GM23338 (cell line): ENCODE results near the gene IL1RL2. TPM values are rescaled to one million over a fixed set of nuclear protein-coding genes. Genes with fewer than 3 reads are reported as not detected.

Experiments used
- ATAC-seq: fragments of 200-7000 bp; cut with Tn5 transposase; 3 replicates; pipeline ENCODE4 v1.9.1; 2020
- DNase-seq: peaks from one replicate; pipeline ENCODE4 v3.0.0-alpha.2; 2015; ENCODE audit warnings: low spot score
- H2AFZ ChIP-seq: fragments of 200-600 bp; sonication (generic); 2 replicates; pipeline ENCODE4 v1.8.0; 2016; ENCODE audit warnings: antibody characterized with exemption, mild to moderate bottlenecking, moderate library complexity
- H3F3A ChIP-seq: fragments of 200-600 bp; sonication (generic); replicated peaks from 2 replicates; pipeline ENCODE4 v1.8.0; 2017; ENCODE audit warnings: antibody characterized with exemption, mixed run types, low read depth
- H3K27ac ChIP-seq: fragments of 200-600 bp; sonication (generic); 2 replicates; pipeline ENCODE4 v1.6.1; 2016; ENCODE audit warnings: low read depth
- H3K27me3 ChIP-seq: fragments of 200-600 bp; sonication (generic); 2 replicates; pipeline ENCODE4 v1.8.0; 2016; ENCODE audit warnings: mild to moderate bottlenecking, mixed run types, moderate library complexity; ENCODE audit not compliant: insufficient read depth
- H3K36me3 ChIP-seq: fragments of 200-600 bp; sonication (generic); 2 replicates; pipeline ENCODE4 v1.8.0; 2016; ENCODE audit warnings: mild to moderate bottlenecking; ENCODE audit not compliant: insufficient read depth
- H3K4me1 ChIP-seq: fragments of 200-600 bp; sonication (generic); 2 replicates; pipeline ENCODE4 v1.8.0; 2016; ENCODE audit warnings: mild to moderate bottlenecking, moderate library complexity; ENCODE audit not compliant: insufficient read depth
- H3K4me2 ChIP-seq: fragments of 200-600 bp; sonication (generic); 2 replicates; pipeline ENCODE4 v1.7.1; 2017; ENCODE audit warnings: mixed run types
- H3K4me3 ChIP-seq: fragments of 200-600 bp; sonication (generic); 2 replicates; pipeline ENCODE4 v1.6.1; 2016; ENCODE audit warnings: mixed run types
- H3K79me2 ChIP-seq: fragments of 200-600 bp; sonication (generic); replicated peaks from 2 replicates; pipeline ENCODE4 v1.8.0; 2017; ENCODE audit warnings: mild to moderate bottlenecking; ENCODE audit not compliant: insufficient read depth
- H3K9me2 ChIP-seq: fragments of 200-600 bp; sonication (generic); 2 replicates; pipeline ENCODE4 v1.8.0; 2017; ENCODE audit not compliant: insufficient read depth
- H4K20me1 ChIP-seq: fragments of 200-600 bp; sonication (generic); replicated peaks from 2 replicates; pipeline ENCODE4 v1.8.0; 2017; ENCODE audit warnings: mild to moderate bottlenecking; ENCODE audit not compliant: insufficient read depth
- H3K27ac Mint-ChIP-seq: 2 replicates; pipeline ENCODE4 v1.8.0; 2020; ENCODE audit warnings: inconsistent platforms, mild to moderate bottlenecking, moderate library complexity, mixed read lengths
- H3K27me3 Mint-ChIP-seq: 3 replicates; pipeline ENCODE4 v1.8.0; 2022; ENCODE audit warnings: low read depth, mild to moderate bottlenecking, moderate library complexity, mixed read lengths, inconsistent platforms; ENCODE audit not compliant: insufficient read depth, poor library complexity
- H3K36me3 Mint-ChIP-seq: 3 replicates; pipeline ENCODE4 v1.8.0; 2021; ENCODE audit warnings: low read depth, mild to moderate bottlenecking, inconsistent platforms, moderate library complexity, mixed read lengths
- H3K4me1 Mint-ChIP-seq: 3 replicates; pipeline ENCODE4 v1.8.0; 2020; ENCODE audit warnings: mild to moderate bottlenecking, inconsistent platforms, mixed read lengths
- H3K4me3 Mint-ChIP-seq: 3 replicates; pipeline ENCODE4 v1.8.0; 2021; ENCODE audit warnings: moderate library complexity, mild to moderate bottlenecking, inconsistent platforms, mixed read lengths
- H3K9me3 Mint-ChIP-seq: 3 replicates; pipeline ENCODE4 v1.8.0; 2020; ENCODE audit warnings: moderate library complexity, mild to moderate bottlenecking, inconsistent platforms, mixed read lengths
- CREB1 ChIP-seq: fragments of 250-450 bp; sonication (Bioruptor Pico); IDR thresholded peaks from 2 replicates; pipeline ENCODE4 v1.5.0; 2020; ENCODE audit warnings: low read depth, mild to moderate bottlenecking, moderate library complexity
- JUNB ChIP-seq: IDR thresholded peaks from one replicate; pipeline ENCODE4 v1.6.1; 2016; ENCODE audit warnings: antibody characterized with exemption; ENCODE audit not compliant: unreplicated experiment
- NANOG ChIP-seq: IDR thresholded peaks from 2 replicates; pipeline ENCODE4 v1.6.1; 2016; ENCODE audit warnings: antibody characterized with exemption, borderline replicate concordance
- POLR2AphosphoS5 ChIP-seq: IDR thresholded peaks from 2 replicates; pipeline ENCODE4 v1.6.1; 2016; ENCODE audit warnings: antibody characterized with exemption, low read depth
- REST ChIP-seq: IDR thresholded peaks from one replicate; pipeline ENCODE4 v1.6.1; 2018; ENCODE audit warnings: antibody characterized with exemption; ENCODE audit not compliant: unreplicated experiment
- ZNF114 ChIP-seq: fragments of 250-450 bp; sonication (Bioruptor Pico); IDR thresholded peaks from 2 replicates; pipeline ENCODE4 v1.5.0; 2020; ENCODE audit warnings: mild to moderate bottlenecking, moderate library complexity
- ZNF462 ChIP-seq: fragments of 250-450 bp; sonication (Bioruptor Pico); IDR thresholded peaks from 2 replicates; pipeline ENCODE4 v1.5.0; 2020; ENCODE audit warnings: mild to moderate bottlenecking, moderate library complexity
- polyA plus RNA-seq: library from polyadenylated mRNA; unstranded; fragments of >200 nt; fragmentation: Nextera tagmentation; extraction: Ambion mirVana; gene quantifications from 2 replicates; pipeline ENCODE4 v1.2.1, GENCODE V29; 2016
- total RNA-seq: library from RNA; depleted of rRNA; stranded (reverse); fragments of >200 nt; shearing (Covaris generic); gene quantifications from 2 replicates; pipeline ENCODE4 v1.2.3, GENCODE V29; 2014
- TF ChIP-seq, protein P1 (sequence below): IDR thresholded peaks from 2 replicates; pipeline ENCODE4 v1.6.1; 2016; ENCODE audit warnings: antibody characterized with exemption

IL1RL2 gene
- total and polyA plus RNA-seq, 2 experiments from 2014 or later: not detected

GRCh38 chr2:102138331-102138730 lies 48.5 kb upstream of the IL1RL2 start:
- Histone ChIP-seq H3K27me3 (peaks cover 29% of the 10 kb centered on the region), H3K9me2 (peaks cover 4% of the 10 kb centered on the region; the same call in 1 of the 2 replicates), H3F3A (0 out of 2 replicates have a peak, but pooled peaks cover 4% of the 10 kb centered on the region), H3K36me3 (no peaks in the 10 kb centered on the region), H3K4me2 (no peak overlapping the region), H3K27ac (no peak overlapping the region), H3K4me1 (no peaks in the 10 kb centered on the region; the same call in 1 of the 2 replicates), H3K79me2 (no peaks in the 10 kb centered on the region), H3K4me3 (no peak overlapping the region), H4K20me1 (no peaks in the 10 kb centered on the region), H2AFZ (no peak overlapping the region)
- Mint-ChIP-seq H3K4me1 (peaks cover 12% of the 10 kb centered on the region; the same call in 2 of the 3 replicates), H3K27ac (no peak overlapping the region), H3K9me3 (peaks cover 4% of the 10 kb centered on the region; the same call in 2 of the 3 replicates), H3K27me3 (peaks cover 27% of the 10 kb centered on the region), H3K36me3 (no peaks in the 10 kb centered on the region), H3K4me3 (no peak overlapping the region)
- DNase-seq (no peak), ATAC-seq (no peak)
- TF ChIP-seq ZNF114 (CRISPR knock-in tag) (no peak), NANOG (no peak), POLR2AphosphoS5 (no peak), REST (no peak), JUNB (no peak), CREB1 (CRISPR knock-in tag) (no peak), ZNF462 (CRISPR knock-in tag) (no peak)
- TF ChIP-seq, protein P1, sequence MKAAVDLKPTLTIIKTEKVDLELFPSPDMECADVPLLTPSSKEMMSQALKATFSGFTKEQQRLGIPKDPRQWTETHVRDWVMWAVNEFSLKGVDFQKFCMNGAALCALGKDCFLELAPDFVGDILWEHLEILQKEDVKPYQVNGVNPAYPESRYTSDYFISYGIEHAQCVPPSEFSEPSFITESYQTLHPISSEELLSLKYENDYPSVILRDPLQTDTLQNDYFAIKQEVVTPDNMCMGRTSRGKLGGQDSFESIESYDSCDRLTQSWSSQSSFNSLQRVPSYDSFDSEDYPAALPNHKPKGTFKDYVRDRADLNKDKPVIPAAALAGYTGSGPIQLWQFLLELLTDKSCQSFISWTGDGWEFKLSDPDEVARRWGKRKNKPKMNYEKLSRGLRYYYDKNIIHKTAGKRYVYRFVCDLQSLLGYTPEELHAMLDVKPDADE: no peak
